Fibroblast of pulmonary artery (primary cell): ENCODE measurements around the gene GALNT13.

Experiments used
- DNase-seq: peaks from one replicate; pipeline ENCODE4 v3.0.0-alpha.2; 2010; ENCODE audit warnings: low read depth
- H3K4me3 ChIP-seq: replicated peaks from 2 replicates; pipeline ENCODE4 v1.5.1; 2011; ENCODE audit warnings: low read depth, mild to moderate bottlenecking, control low read depth, low read length, moderate library complexity
- CTCF ChIP-seq: IDR thresholded peaks from 2 replicates; pipeline ENCODE4 v1.5.1; 2011; ENCODE audit warnings: mild to moderate bottlenecking, control low read depth, low read length, inconsistent platforms; ENCODE audit errors: missing control alignments

Gene GALNT13

GRCh38 chr2:154480521-154480920 is 608.8 kb downstream of the GALNT13 start:
- DNase-seq: no peak
- no peak for TF ChIP-seq CTCF
- H3K4me3 ChIP-seq: no peak overlapping the region

- no peak for TF ChIP-seq CTCF
- no peak for DNase-seq
- H3K4me3 ChIP-seq: no peak overlapping the region
Measured at GRCh38 chr2:154481336-154481735, 609.6 kb downstream of the GALNT13 start.

GRCh38 chr2:154484338-154485099 is 612.8 kb downstream of the GALNT13 start:
- no peak overlapping the region for H3K4me3 ChIP-seq
- DNase-seq: no peak
- no peak for TF ChIP-seq CTCF

- TF ChIP-seq CTCF: no peak
- no peak for DNase-seq
- no peak overlapping the region for H3K4me3 ChIP-seq
Measured at GRCh38 chr2:154488801-154489200, 617.1 kb downstream of the GALNT13 start.

- DNase-seq: no peak
- H3K4me3 ChIP-seq: no peak overlapping the region
- TF ChIP-seq CTCF: no peak
Measured at GRCh38 chr2:154489266-154489858, 617.6 kb downstream of the GALNT13 start.

GRCh38 chr2:154490530-154490929 is 618.8 kb downstream of the GALNT13 start:
- no peak overlapping the region for H3K4me3 ChIP-seq
- DNase-seq: no peak
- TF ChIP-seq CTCF: no peak

- DNase-seq: no peak
- TF ChIP-seq CTCF: no peak
- H3K4me3 ChIP-seq: no peak overlapping the region
Measured at GRCh38 chr2:154495455-154495868, 623.7 kb downstream of the GALNT13 start.
